ENCODE data around the gene LPCAT1. TPM values are rescaled to one million over a fixed set of nuclear protein-coding genes. Genes with fewer than 3 reads are reported as not detected.
A peak's percentile ranks its signal among the peaks of the same experiment; 100 is the strongest.
"Not testable (repeated sequence)": the region's sequence is repeated elsewhere in the genome, so short reads cannot be mapped to it uniquely, and the experiment has no call there.

The LPCAT1 gene
- polyA plus RNA-seq, 1 donor from 2014 or later: 76.4 TPM

- peaks cover 0 to 2% (median 0%) of the 10 kb centered on the region in 3 donors for H3K9me3 Mint-ChIP-seq
- H3K27ac Mint-ChIP-seq: no peak overlapping the region
- H3K4me3 Mint-ChIP-seq: no peak overlapping the region
- no peaks in the 10 kb centered on the region for H3K27me3 Mint-ChIP-seq
- no peaks in the 10 kb centered on the region for H3K4me1 Mint-ChIP-seq
- H3K36me3 Mint-ChIP-seq: peaks cover 8% of the 10 kb centered on the region
Observed at GRCh38 chr5:1465966-1466471, 57.7 kb downstream of the LPCAT1 start.

GRCh38 chr5:1465117-1465516 lies 58.6 kb downstream of the LPCAT1 start:
- Mint-ChIP-seq H3K9me3 (peaks cover 0 to 2% (median 0%) of the 10 kb centered on the region in 3 donors), H3K27ac (peak overlapping the region; percentile 35 to 88 (median 87)), H3K27me3 (no peaks in the 10 kb centered on the region), H3K36me3 (peaks cover 10% of the 10 kb centered on the region), H3K4me1 (no peaks in the 10 kb centered on the region), H3K4me3 (no peak overlapping the region)

- Mint-ChIP-seq H3K4me3 (peak overlapping the region in 1 of 4 donors; percentile 39), H3K27me3 (no peaks in the 10 kb centered on the region), H3K36me3 (peaks cover 10% of the 10 kb centered on the region)
Observed at GRCh38 chr5:1464511-1464910, 59.2 kb downstream of the LPCAT1 start.

DNA sequence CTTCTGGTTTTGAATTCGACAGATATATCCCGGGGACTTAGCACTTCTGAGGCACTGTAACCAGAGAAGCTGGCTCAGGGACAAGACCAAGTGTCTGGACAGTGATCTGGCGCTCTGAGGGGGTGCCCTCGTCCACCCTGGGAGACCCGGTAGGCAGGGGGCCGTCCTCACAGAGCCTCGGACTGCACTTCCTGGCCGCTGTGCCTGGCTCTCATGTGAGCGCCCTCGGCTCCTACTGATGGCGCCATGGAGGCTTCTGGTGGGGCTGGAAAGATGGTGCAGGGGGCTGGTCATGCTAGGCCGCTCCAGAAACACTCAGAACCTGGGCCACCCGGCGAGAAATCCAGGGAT lies 59.7 kb downstream of the LPCAT1 start:
- Mint-ChIP-seq H3K4me1 (no peaks in the 10 kb centered on the region), H3K4me3 (no peak overlapping the region), H3K9me3 (peaks cover 0 to 2% (median 0%) of the 10 kb centered on the region in 3 donors), H3K27ac (peak overlapping the region in 1 of 3 donors; percentile 35), H3K36me3 (peaks cover 10% of the 10 kb centered on the region), H3K27me3 (no peaks in the 10 kb centered on the region)

More at GRCh38 chr5:1464511-1464910, 59.2 kb downstream of the LPCAT1 start:
- Mint-ChIP-seq H3K9me3 (peaks cover 0 to 2% (median 0%) of the 10 kb centered on the region in 3 donors), H3K4me1 (no peaks in the 10 kb centered on the region), H3K27ac (peak overlapping the region in 1 of 3 donors; percentile 35)

GRCh38 chr5:1463326-1464095 lies 60.2 kb downstream of the LPCAT1 start:
- Mint-ChIP-seq H3K4me3 (no peak overlapping the region), H3K36me3 (peaks cover 11% of the 10 kb centered on the region), H3K27ac (no peak overlapping the region), H3K4me1 (no peaks in the 10 kb centered on the region), H3K27me3 (no peaks in the 10 kb centered on the region), H3K9me3 (peaks cover 0 to 2% (median 0%) of the 10 kb centered on the region in 3 donors)

DNA sequence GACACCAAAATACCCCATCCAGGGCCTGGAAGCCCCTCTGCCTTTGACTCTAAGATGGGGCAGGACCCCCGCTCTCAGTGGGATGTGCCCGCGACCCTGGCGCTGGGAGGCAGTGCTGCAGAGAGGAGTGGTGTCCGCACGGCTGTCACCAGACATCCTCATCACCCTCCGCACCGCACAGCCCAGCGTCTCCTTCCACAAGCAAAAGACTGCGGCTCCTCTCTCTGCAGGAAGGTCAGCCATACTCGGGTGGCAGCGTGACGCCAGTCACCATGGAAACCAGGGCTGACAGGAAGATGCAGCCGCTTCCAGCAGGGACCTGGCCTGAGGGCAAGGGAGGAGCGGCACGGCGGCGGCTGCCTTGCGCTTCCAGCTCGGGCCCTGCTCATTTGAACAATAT lies 61.4 kb downstream of the LPCAT1 start:
- Mint-ChIP-seq H3K4me1 (no peaks in the 10 kb centered on the region), H3K27ac (peak overlapping the region in 2 of 3 donors; percentile 48 to 67), H3K27me3 (no peaks in the 10 kb centered on the region), H3K36me3 (peaks cover 10% of the 10 kb centered on the region), H3K9me3 (peaks cover 0 to 2% (median 0%) of the 10 kb centered on the region in 3 donors), H3K4me3 (no peak overlapping the region)

- H3K36me3 Mint-ChIP-seq: peaks cover 10% of the 10 kb centered on the region
- no peaks in the 10 kb centered on the region for H3K4me1 Mint-ChIP-seq
- H3K9me3 Mint-ChIP-seq: peaks cover 0 to 5% (median 4%) of the 10 kb centered on the region in 3 donors
- no peak overlapping the region for H3K27ac Mint-ChIP-seq
- no peaks in the 10 kb centered on the region for H3K27me3 Mint-ChIP-seq
- no peak overlapping the region for H3K4me3 Mint-ChIP-seq
Observed at GRCh38 chr5:1461396-1461795, 62.4 kb downstream of the LPCAT1 start.

GRCh38 chr5:1460054-1460682 lies 63.6 kb downstream of the LPCAT1 start:
- H3K36me3 Mint-ChIP-seq: peaks cover 10% of the 10 kb centered on the region
- H3K27ac Mint-ChIP-seq: peak overlapping the region in 1 of 3 donors; percentile 21
- no peak overlapping the region for H3K4me3 Mint-ChIP-seq

DNA sequence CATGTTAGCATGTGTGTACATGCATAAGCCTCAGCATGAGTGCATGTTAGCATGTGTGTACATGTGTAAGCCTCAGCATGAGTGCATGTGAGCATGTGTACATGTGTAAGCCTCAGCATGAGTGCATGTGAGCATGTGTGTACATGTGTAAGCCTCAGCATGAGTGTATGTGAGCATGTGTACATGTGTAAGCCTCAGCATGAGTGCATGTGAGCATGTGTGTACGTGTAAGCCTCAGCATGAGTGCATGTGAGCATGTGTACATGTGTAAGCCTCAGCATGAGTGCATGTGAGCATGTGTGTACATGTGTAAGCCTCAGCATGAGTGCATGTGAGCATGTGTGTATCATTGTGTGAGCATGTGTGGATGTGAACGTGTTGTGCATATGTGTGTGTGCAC lies 64.3 kb downstream of the LPCAT1 start:
- H3K27me3 Mint-ChIP-seq, H3K9me3 Mint-ChIP-seq, H3K4me3 Mint-ChIP-seq, H3K36me3 Mint-ChIP-seq, H3K4me1 Mint-ChIP-seq: not testable (repeated sequence)
- H3K27ac Mint-ChIP-seq: peak overlapping the region in 1 of 3 donors; percentile 21

More at GRCh38 chr5:1460054-1460682, 63.6 kb downstream of the LPCAT1 start:
- Mint-ChIP-seq H3K9me3 (peaks cover 0 to 4% (median 3%) of the 10 kb centered on the region in 3 donors), H3K4me1 (no peaks in the 10 kb centered on the region), H3K27me3 (no peaks in the 10 kb centered on the region)

DNA sequence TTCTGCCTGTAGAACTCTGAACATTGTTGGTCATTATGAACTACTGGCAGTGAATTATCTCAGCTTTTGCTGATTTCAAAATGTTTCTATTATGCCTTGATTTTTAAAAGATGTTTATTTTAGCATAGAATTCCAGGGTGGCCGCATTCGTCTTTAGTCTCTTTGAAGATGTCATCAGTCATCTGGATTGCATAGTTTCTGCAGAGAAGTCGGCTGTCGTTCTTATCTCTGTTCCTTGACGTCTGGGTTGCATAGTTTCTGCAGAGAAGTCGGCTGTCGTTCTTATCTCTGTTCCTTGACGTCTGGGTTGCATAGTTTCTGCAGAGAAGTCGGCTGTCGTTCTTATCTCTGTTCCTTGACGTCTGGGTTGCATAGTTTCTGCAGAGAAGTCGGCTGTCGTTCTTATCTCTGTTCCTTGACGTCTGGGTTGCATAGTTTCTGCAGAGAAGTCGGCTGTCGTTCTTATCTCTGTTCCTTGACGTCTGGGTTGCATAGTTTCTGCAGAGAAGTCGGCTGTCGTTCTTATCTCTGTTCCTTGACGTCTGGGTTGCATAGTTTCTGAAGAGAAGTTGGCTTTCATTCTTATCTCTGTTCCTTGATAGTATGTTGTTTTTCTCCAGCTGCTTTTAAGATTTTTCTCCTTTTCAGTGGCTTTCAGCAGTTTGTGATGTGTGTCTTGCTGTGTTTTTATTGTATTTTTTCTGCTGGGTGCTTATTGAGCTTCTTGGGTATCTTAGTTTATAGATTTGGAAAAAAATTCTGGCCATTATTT lies 67.5 kb downstream of the LPCAT1 start:
- H3K27ac Mint-ChIP-seq, H3K4me1 Mint-ChIP-seq, H3K4me3 Mint-ChIP-seq, H3K36me3 Mint-ChIP-seq, H3K27me3 Mint-ChIP-seq: not testable (repeated sequence)
- H3K9me3 Mint-ChIP-seq: peaks cover 3 to 24% (median 9%) of the 10 kb centered on the region in 3 donors

DNA sequence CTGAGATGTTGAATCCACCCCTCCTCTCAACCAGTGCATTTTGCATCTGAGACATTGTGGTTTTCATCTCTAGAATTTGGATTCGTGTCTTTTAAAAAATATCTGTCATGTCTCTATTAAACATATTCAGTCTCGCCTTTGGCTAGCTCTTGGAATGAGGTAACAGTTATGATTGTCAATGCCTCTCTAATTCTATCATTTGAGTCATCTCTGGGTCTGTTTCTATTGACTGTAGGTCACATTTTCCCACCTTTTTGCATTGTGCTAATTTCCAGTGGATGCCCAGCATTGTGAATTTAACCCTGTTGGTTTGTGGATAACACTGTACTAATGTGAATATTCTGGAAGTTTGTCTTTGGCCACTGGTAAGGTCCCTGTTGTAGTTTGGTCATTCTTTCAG lies 70.1 kb downstream of the LPCAT1 start:
- no peaks in the 10 kb centered on the region for H3K27me3 Mint-ChIP-seq
- H3K27ac Mint-ChIP-seq: no peak overlapping the region
- H3K4me3 Mint-ChIP-seq: no peak overlapping the region
- H3K36me3 Mint-ChIP-seq: peaks cover 2% of the 10 kb centered on the region
- H3K9me3 Mint-ChIP-seq: peaks cover 3 to 24% (median 9%) of the 10 kb centered on the region in 3 donors
- H3K4me1 Mint-ChIP-seq: no peaks in the 10 kb centered on the region

GRCh38 chr5:1449081-1449630 lies 74.6 kb downstream of the LPCAT1 start:
- Mint-ChIP-seq H3K9me3 (peaks cover 0 to 20% (median 5%) of the 10 kb centered on the region in 3 donors), H3K27me3 (peaks cover 19% of the 10 kb centered on the region), H3K4me3 (no peak overlapping the region), H3K27ac (no peak overlapping the region), H3K36me3 (no peaks in the 10 kb centered on the region), H3K4me1 (no peaks in the 10 kb centered on the region)

GRCh38 chr5:1448511-1449011 lies 75.2 kb downstream of the LPCAT1 start:
- Mint-ChIP-seq H3K27ac (no peak overlapping the region), H3K4me1 (peaks cover 0 to 4% (median 1%) of the 10 kb centered on the region in 3 donors), H3K4me3 (no peak overlapping the region), H3K27me3 (peaks cover 25% of the 10 kb centered on the region), H3K9me3 (peaks cover 0 to 14% (median 1%) of the 10 kb centered on the region in 3 donors), H3K36me3 (no peaks in the 10 kb centered on the region)

GRCh38 chr5:1447671-1448361 lies 75.9 kb downstream of the LPCAT1 start:
- peaks cover 1 to 4% (median 2%) of the 10 kb centered on the region in 3 donors for H3K4me1 Mint-ChIP-seq
- peak overlapping the region in 1 of 4 donors; percentile 56 for H3K4me3 Mint-ChIP-seq
- no peak overlapping the region for H3K27ac Mint-ChIP-seq
- no peaks in the 10 kb centered on the region for H3K36me3 Mint-ChIP-seq
- H3K27me3 Mint-ChIP-seq: peaks cover 31% of the 10 kb centered on the region
- peaks cover 0 to 6% (median 1%) of the 10 kb centered on the region in 3 donors for H3K9me3 Mint-ChIP-seq

All from IgD-negative memory B cell (primary cell).